ENCODE data around the gene AQP10.
"Not testable (repeated sequence)": the region's sequence is repeated elsewhere in the genome, so short reads cannot be mapped to it uniquely, and the experiment has no call there.

Gene AQP10

GRCh38 chr1:154324669-154325582, 4.0 kb downstream of the AQP10 start, which contains the start of gene ATP8B2:
ATP8B2 (plus strand) TSS chr1:154325525; CDS start chr1:154328142, 2,617 bp downstream.
- DNase-seq, result peak; percentile 33

GRCh38 chr1:154325583-154326545, 5.0 kb downstream of the AQP10 start:
- peak; percentile 67 for DNase-seq

- DNase-seq, result no peak
Observed at GRCh38 chr1:154326546-154327465, 5.9 kb downstream of the AQP10 start.

- no peak for DNase-seq
Observed at GRCh38 chr1:154327466-154328317, 6.8 kb downstream of the AQP10 start.

- no peak for DNase-seq
Observed at GRCh38 chr1:154328318-154329151, 7.6 kb downstream of the AQP10 start.

- DNase-seq, result no peak
Observed at GRCh38 chr1:154329152-154329521, 8.2 kb downstream of the AQP10 start.

- DNase-seq, result no peak
Observed at GRCh38 chr1:154329551-154330131, 8.7 kb downstream of the AQP10 start.

GRCh38 chr1:154330669-154331068, 9.8 kb downstream of the AQP10 start:
- DNase-seq, result no peak

- DNase-seq, result no peak
Observed at GRCh38 chr1:154334079-154335024, 13.5 kb downstream of the AQP10 start.

GRCh38 chr1:154335025-154335714, 14.3 kb downstream of the AQP10 start:
- DNase-seq, result peak; percentile 28

- no peak for DNase-seq
Observed at GRCh38 chr1:154337253-154337894, 16.5 kb downstream of the AQP10 start.

- DNase-seq, result no peak
Observed at GRCh38 chr1:154338875-154339274, 18.0 kb downstream of the AQP10 start.

- not testable (repeated sequence) for DNase-seq
Observed at GRCh38 chr1:154341366-154341765, 20.5 kb downstream of the AQP10 start.

- no peak for DNase-seq
Observed at GRCh38 chr1:154342132-154342531, 21.2 kb downstream of the AQP10 start.

GRCh38 chr1:154342836-154343472, 22.1 kb downstream of the AQP10 start:
- no peak for DNase-seq

- DNase-seq, result no peak
Observed at GRCh38 chr1:154344977-154345837, 24.3 kb downstream of the AQP10 start.

Data from DMS 273 treated with DMSO at 0.1 percent for 48 hours (cell line).